NCI-H446 treated with DMSO at 0.1 percent for 48 hours (cell line): ENCODE results near the gene SLC24A4.

Experiments
- DNase-seq: peaks from one replicate; lab custom pipeline; 2025; lab: John Stamatoyannopoulos, UW

The SLC24A4 gene

DNA sequence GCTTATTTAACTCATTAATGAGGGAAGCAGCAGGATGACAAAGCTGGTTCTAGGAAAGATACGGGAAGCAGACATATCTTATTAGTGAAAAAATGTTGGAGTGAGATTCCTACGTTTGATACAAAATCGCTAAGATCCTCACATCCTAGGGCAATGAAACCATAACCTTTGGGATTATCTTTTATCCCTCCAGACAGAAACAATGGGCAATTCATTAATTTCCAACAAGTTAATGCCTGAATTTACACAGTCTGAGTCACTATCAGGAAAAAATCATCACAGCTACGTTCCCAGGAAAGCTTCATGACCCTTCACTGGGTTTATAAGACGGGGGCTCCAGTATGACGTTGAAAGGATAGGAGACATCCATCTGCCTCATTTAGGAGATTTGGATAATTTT lies 45.0 kb downstream of the SLC24A4 start:
- no peak for DNase-seq

DNA sequence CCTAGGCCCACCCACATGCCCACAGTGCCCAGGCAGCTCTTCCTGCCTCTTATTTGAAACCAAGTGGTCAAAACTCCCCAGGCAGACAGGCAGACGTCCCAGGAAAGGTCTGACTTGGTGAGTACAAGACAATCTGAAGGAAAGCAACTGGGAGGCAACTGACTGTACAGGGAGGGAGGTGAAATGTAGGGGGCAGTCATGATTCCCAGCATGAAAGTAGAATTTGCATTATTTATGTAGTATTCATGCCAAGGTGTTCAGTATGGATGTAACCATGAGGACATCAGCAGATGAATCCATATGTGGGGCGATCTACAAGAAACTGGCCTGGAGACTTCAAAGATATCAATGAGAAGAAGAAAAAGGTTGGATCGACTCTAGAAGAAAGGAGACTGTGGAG lies 46.1 kb downstream of the SLC24A4 start:
- no peak for DNase-seq

DNA sequence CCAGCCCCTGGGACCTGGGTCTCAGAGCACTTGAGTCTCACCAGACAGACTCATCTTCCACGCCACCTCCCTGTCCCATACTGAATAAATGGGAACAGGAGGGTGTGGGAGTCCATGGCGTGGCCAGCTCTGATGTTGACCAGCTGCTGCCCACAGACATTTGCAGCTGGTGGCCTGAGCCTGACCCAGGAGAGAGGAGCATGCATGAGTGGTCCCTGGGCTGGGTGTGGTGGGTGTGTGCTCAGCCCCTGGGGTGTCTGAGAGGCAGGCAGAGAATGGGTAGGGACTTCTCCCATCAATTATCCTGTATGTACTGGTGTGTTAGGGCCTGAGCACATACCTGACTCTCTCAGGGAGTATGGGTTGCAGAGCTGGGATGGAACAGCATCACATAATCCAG lies 49.3 kb downstream of the SLC24A4 start:
- no peak for DNase-seq

DNA sequence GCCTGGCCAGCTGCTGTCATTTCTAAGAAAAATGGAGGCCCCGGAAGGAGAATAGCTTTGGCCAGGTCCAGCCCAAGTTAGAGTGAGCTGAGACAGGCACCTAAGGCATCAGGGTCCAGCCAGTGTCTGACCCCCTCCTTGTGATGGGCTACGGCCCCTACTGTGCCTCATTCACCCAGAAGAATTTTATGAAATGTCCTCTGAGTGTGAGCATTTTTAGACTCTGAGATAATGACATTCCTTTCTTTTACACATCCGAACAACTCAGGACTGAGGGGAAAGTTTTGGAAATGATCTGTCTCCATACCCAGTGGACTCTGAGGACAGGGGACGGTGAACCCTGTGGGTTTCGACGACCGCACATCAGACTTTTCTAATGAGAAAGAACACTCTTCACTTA lies 50.4 kb downstream of the SLC24A4 start:
- no peak for DNase-seq

DNA sequence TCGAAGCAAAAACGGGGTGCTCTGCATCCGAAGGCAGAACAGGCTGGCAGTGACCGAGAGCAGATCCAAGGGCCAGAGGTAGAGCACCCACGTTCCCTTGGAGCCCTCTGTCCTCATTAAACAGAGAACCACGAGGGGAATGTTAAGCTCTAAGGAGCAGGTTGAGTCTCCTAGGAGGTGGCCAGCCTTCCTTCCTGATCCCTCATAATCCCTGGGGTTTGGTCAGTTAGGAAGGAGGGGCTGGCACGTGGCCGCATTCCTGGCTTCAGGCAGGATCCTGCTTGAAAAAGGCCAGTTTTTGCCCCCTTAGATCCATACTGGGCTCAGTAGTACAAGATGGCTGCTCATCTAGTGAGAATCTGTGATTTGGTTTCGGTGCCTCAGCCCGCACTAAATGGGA lies 57.2 kb downstream of the SLC24A4 start:
- DNase-seq: no peak

DNA sequence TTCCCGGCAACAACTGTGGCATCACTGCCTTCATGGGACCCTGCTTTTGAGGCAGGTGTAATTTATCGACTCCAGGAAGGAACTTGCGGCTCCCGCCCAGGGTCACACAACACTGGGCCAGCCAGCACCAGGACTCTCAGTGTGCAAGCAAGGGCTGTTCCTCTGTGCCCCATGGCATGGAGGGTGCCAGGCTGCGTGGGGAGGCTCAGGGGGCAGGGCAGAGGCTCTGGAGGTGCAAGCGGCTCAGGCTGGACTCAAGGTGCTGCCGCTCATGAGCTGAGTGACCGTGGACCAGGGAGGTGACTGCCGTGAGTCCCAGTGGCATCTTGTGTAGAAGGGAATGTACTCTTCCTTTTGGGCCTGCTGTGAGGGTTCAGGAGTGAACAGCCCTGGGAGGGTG lies 57.6 kb downstream of the SLC24A4 start:
- no peak for DNase-seq

DNA sequence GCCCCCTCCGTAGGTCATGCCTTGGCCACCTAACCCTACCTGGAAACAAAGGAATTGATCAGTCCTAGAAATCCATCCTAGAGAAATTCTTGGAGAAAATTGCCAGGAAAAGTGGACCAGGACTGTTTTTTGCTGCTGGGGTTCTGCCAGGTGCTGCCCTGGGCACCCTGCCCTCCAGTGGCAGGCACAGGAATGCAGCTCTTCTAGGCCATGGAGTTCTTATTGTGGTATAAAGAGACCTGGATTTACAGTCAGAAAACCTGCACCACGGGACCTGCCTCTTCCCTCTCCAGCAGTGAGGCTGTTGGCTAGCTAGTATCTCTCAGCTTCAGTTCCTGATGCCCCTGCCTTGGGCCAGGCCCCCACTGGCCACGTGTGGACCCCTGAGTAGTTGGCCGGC lies 59.7 kb downstream of the SLC24A4 start:
- no peak for DNase-seq

DNA sequence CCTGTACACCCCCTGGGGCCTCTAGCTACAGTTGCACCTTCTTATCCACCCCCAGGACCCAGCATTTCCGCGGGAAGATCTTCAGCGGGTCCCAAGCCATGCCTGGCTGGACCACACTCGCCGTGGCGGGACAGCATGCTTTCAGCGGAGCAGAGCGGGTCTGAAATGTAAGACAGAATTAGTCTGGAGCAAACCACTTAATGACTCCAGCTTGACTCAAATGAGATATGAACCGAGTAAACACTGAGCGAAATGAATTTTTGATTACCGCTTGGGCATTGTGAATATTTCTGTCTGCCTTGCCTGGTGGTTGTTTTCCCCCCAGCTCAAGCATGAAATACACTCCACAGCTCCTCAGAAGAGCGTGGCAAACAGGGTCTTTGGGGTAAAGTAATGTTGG lies 60.8 kb downstream of the SLC24A4 start:
- no peak for DNase-seq

DNA sequence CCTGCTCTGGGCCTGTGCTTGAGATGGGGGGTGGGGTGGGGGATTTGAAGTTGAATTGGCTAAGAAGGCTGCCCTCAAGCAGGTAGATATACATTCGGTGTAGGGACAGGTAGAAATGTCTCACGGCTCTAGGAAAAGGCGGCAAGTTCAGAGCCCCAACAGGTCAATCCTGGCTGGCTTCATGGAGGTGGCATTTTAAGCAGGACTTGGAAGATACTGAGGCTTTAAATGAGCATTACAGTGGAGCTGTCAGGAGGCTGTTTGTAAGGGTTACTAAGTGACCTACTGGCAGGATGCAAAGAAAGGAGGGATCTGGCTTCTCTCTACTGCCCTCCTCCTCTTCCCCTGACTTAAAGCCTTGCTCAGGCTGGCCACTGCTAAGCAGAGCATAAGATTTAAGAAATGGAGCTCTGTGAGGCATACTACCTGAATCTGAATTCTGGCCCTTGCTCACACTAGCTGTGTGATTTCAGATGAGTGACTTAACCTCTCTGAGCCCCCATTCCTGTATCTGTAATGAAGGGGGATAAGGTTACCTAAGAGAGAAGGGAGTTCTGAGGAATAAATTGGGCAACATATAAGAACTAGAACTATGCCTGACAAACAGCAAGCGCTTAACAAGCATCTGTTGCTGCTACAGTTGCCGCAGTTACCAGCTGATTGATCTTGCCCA lies 61.6 kb downstream of the SLC24A4 start:
- DNase-seq: no peak

DNA sequence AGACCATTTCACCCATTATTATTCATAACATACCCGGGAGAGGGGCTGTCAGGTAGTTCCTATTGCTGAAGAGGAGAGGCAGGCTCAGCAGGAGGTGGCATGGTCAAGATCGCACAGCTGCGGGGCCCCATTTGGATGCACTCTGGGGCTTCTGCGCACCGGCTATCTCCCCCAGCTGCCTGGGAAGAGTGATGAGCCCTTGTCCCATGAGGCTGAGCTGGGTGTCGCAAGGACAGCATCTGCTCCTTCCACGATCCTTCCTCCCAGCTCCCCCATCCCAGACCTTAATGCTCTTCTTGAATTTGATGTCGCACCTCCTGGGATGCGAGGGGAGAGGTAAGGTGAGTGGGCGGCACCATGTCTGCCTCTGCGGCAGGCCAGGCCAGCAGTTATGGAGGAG lies 62.6 kb downstream of the SLC24A4 start:
- no peak for DNase-seq

DNA sequence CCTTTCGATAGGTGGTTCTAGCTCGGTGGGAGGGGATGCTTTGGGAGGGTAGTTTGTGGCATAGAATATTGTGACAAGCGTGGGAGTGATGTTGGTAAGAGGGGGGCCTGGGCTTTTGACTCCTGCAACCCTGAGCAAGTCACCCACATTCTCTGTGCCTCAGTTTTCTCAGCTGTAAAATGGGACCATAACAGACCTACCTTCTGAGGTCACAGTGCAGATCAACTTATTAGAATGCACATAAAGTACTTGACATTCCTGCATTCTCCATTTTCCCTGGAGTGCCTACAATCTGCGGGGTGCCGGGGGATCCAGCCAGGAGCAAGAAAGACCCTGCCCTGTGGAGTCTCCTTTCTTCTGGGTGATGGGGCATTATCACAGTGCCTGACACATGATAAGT lies 63.2 kb downstream of the SLC24A4 start:
- DNase-seq: no peak

DNA sequence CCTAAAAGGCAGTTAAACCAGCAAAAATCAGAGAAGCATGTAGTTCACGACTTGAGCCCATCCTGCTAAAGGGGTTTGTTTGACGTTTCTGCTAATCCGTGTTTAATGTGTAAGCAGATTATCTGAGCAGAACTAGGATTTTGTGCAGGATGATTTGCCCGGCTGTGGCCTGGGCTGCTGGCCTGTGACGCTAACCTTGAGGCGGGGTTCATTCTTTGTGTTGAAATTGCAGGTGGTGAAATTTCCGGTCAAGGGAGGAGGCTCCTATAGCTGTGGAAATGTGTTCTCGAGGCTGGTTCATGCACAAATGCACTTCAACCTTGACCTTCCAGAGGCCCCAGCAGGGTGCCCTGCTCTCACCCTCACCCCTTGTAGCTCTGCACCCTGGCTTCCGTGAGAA lies 63.7 kb downstream of the SLC24A4 start:
- no peak for DNase-seq

DNA sequence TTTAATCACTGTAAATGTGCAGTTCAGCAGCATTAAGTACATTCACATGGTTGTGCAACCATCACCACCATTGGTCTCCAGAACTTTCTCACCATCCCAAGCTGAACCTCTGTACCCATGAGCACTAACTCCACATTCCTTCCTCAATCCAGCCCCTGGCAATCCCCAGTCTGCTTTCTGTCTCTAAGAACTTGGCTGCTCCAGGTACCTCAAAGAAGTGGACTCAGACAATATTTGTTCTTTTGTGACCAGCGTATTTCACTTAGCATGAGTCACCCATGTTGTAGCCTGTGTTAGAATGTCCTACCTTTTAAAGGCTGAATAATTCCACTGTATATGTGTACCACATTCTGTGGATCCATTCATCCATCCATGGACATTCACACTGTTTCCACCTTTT lies 64.6 kb downstream of the SLC24A4 start:
- DNase-seq: no peak

DNA sequence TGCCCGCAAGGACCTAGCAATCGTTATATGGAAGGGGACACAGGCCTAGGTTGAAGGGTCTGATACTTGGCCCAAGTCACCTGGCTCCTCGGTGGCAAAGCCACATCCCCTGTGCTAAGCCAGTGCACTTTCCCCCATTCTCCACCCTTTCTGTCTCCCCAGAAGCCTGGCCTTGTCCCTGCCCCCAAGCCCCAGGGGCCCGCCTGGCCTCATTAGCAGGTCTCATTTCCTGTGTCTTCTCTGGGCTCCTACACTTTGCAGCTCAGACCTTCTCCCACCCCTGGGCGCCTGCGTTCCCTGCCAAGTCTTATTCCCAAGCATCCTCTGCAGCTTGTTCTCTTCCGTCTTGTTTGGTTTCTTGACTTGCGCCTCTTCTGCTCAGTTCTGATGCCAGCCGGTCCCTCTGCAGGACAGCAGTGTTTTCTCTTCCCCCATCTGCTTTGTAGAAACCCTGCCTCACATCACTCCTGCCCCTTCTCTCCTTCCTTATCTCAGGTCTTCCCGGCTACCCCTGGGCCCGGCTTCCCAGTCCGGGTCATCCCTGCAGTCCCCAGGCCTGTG lies 66.7 kb downstream of the SLC24A4 start:
- DNase-seq: no peak

DNA sequence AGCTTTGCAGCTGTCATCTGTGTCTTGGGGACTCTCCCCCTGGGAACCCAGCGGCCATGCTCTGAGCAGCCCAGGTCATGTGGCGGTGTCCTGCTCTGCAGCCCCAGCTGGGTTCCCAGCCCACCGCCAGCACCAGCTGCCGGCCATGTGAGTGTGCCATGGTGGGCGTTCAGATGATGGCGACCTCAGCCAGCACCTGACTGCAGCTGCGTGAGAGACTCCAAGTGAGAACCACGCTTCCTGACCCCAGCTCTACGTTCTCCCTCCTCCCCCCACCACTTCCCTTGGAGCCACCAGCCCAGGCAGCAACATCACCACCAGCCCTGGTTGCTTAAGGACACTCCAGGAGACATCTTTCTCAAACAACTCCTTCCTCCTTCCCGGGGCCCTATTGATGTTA lies 68.8 kb downstream of the SLC24A4 start:
- DNase-seq: no peak

DNA sequence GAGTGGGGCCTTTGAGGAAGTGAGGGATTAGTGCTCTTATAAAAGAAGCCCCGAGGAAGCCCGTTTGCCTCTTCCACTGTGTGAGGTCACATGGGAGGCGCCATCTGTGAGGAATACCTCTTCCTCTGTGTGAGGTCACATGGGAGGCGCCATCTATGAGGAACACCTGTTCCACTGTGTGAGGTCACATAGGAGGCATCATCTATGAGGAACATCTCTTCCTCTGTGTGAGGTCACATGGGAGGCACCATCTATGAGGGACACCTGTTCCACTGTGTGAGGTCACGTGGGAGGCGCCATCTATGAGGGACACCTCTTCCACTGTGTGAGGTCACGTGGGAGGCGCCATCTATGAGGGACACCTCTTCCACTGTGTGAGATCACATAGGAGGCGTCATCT lies 69.7 kb downstream of the SLC24A4 start:
- no peak for DNase-seq

DNA sequence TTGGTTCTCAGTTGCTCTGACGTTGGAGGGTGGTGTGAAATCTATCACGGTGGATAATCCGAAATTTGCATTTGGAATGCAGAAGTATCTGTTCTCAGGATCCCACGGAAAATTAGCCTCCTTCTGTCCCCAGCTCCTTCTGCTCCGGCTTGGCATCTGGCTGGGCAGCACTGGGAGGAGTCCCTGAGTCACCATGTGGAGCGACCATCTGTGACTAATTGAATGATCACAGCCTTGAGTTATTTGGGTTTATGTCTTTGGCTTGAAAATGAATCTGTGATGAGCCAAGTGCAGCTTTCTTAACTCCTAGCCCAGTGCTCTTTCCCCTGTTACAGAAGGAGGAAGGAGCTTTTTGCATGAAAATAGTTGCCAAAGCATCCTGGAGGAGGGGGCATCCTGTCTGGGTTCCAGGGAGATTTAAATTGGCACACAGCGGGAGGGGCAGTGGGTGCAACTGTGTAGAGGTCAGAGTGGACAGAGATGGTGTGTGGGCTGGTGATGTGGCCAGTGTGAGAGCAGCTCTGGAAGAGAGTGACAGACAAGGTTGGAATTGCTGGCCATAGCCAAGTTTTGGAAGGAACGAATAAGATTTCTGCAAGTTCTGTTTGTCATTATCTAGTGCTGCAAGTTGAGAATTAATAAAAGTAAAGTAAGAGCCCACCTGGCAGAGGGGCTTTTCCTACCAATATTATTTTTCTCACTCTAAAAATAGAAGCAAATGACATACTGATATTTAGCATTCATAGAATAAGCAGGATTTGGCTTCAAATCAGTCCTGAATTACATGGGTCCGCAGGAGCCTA lies 74.4 kb downstream of the SLC24A4 start:
- DNase-seq: no peak

DNA sequence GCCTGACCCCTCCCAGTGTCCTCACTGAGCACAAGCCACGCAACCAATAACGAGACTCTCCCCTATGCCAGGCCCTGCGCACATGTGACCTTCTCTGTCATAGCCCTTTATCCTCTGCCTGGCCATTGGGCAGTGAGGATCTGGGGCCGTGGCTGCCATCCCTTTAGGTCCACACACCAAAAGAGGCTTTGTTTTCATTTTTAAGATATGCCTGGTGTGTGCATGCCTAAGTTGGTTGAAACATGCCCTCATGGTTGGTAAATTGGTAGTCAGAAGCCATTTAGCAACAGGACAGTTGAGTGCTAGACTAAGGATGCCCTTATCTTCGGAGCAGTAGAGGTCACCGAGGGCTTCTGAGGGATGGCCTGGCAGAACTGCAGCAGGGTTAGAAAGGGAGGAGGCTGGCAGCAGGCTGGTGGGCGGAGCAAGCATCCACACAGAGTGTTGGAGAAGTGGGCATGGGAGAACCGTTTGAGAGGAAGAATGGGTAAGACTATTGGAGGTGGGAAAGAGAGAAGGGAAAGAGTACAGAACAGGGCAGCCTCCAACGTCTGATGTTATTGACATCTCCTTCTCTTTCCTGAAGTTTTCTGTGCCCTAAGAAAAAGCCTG lies 75.1 kb downstream of the SLC24A4 start:
- DNase-seq: no peak

DNA sequence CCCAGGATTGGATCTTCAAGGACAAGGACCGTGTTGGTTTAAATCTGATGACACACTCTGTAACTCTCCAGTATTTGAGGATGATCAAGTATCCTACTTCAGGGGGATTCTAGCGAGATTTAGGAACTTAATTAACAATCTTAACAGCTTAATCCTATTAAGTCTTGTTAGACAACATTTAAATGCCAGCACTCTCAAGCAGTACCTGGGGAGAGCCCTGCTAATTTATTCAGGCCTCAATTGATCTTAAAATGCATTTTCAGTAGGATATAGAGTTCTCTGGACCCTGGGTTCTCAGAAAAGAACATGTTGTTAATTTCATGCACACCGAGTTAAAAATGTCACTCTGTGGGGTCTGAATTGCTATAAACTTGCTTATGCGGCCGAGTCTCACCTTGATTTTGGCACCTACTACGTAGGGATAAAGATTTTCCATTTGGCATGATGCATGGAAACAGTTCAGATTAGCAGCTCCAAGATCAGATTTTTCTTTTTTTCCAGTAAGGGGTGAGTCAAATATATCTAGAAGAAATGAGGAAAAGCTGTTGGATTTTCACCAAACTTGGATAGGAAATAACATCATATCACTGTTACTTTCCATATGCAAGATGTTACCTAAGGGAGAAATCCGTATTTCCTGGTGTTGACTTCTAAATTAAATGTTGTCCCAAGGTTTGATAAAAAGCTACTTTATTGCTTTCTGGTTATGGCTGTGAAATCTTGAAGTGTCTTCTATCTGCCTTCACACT lies 76.1 kb downstream of the SLC24A4 start:
- DNase-seq: no peak

DNA sequence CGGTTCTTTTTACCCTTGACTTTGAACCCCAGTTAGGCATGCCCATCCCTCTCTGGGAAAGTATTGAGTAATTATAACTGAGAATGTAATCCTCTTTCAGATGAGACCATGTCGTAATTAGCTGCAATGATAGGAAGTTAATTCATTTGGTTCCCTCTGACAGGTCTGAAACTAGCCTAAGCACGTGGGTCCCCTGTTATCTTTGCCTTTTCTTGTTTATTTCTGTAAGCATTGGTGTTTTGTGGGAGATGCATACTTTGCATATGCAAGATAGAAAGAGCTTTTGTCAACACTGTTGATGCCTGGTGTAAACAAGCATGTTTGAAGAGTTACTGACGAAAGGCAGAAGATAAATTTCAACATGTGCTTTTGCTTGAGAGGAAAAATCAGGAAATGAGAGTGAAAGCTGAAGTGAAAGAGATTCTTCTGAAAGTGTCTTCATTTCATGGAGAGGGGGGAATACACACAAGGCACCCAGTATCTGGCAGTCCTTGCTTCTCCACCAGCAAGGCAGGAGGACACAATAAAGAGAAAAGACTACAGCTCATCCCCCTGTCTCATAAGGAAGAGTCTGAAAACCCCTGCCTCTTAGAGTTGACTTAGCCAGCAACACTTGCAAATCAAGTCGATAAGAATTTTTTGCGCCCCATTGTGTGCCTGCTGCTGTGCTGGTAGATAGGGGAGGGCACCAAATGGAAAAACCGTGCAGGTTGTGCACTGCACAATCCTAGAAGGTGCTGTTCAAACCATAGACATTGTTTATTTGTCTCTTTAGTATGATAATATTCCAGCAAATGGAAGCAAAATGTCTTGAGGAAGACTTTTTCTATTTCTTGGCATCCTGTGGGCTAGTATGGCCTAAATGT lies 77.8 kb downstream of the SLC24A4 start:
- DNase-seq: no peak

DNA sequence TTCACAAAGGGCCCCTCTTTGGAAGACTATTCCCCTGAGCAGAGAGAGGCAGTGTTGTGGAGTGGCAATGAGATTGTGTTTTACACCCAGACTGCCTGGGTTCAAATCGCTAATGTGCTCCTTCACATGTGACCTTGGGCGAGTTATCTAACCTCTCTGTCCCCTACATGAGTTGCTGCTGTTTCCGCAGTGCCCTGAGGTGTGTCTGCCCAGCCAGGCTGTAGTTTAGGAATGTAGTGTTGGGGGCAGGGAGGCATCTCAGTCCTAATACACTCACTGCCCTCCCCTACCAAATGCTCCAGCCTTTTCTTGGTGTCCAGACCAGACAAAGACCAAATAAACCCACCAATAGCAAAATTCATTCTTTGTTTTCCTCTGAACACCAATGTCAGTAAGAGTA lies 78.6 kb downstream of the SLC24A4 start:
- DNase-seq: no peak
